Stimulated activated CD4-positive, alpha-beta T cell treated with anti-CD3 and anti-CD28 coated beads, Interleukin-12 subunit alpha, Interleukin-12 subunit beta, amount 100 ng/mL, for 24 hours (primary cell): ENCODE measurements around the gene RIPPLY3.
A peak's percentile ranks its signal among the peaks of the same experiment; 100 is the strongest.
"Not testable (repeated sequence)": the region's sequence is repeated elsewhere in the genome, so short reads cannot be mapped to it uniquely, and the experiment has no call there.

Experiments
- DNase-seq, 2 experiments: peaks; one replicate each; pipeline ENCODE4 v3.0.0-alpha.2; 2020; ENCODE audit warnings: low read depth in 2 of 2

RIPPLY3 gene

GRCh38 chr21:36981049-36981391 lies 25.5 kb upstream of the RIPPLY3 start:
- no peak for DNase-seq

- DNase-seq, result no peak
Measured at GRCh38 chr21:36981977-36982700, 24.4 kb upstream of the RIPPLY3 start.

GRCh38 chr21:36985751-36986594 lies 20.5 kb upstream of the RIPPLY3 start:
- no peak for DNase-seq

- no peak for DNase-seq
Measured at GRCh38 chr21:36987845-36988244, 18.7 kb upstream of the RIPPLY3 start.

GRCh38 chr21:36988536-36988935 lies 18.0 kb upstream of the RIPPLY3 start:
- no peak for DNase-seq

- not testable (repeated sequence) for DNase-seq
Measured at GRCh38 chr21:36989199-36989698, 17.3 kb upstream of the RIPPLY3 start.

- peak; percentile 74 to 87 for DNase-seq
Measured at GRCh38 chr21:36989699-36990507, 16.6 kb upstream of the RIPPLY3 start.

GRCh38 chr21:36990508-36991205 lies 15.8 kb upstream of the RIPPLY3 start:
- DNase-seq, result no peak

- DNase-seq, result no peak
Measured at GRCh38 chr21:36992671-36993070, 13.8 kb upstream of the RIPPLY3 start.

GRCh38 chr21:36994501-36995158 lies 11.9 kb upstream of the RIPPLY3 start:
- DNase-seq, result no peak

- DNase-seq, result not testable (repeated sequence)
Measured at GRCh38 chr21:36995285-36995684, 11.2 kb upstream of the RIPPLY3 start.

GRCh38 chr21:36999131-36999898 lies 7.2 kb upstream of the RIPPLY3 start:
- DNase-seq, result no peak

- DNase-seq, result no peak
Measured at GRCh38 chr21:37000381-37000780, 6.1 kb upstream of the RIPPLY3 start.

- DNase-seq, result no peak
Measured at GRCh38 chr21:37001441-37001840, 5.1 kb upstream of the RIPPLY3 start.

GRCh38 chr21:37002851-37003250 lies 3.7 kb upstream of the RIPPLY3 start:
- DNase-seq, result not testable (repeated sequence)

GRCh38 chr21:37003917-37004316 lies 2.6 kb upstream of the RIPPLY3 start:
- DNase-seq, result not testable (repeated sequence)

GRCh38 chr21:37005548-37006485 lies 685 bp upstream of the RIPPLY3 start:
- no peak for DNase-seq

GRCh38 chr21:37008724-37009123 lies 2.2 kb downstream of the RIPPLY3 start:
- no peak for DNase-seq

- DNase-seq, result peak; percentile 56 to 74
Measured at GRCh38 chr21:37009740-37010341, 3.3 kb downstream of the RIPPLY3 start.
